NCI-H460 (cell line): ENCODE results near the gene FBXW2. TPM values are rescaled to one million over a fixed set of nuclear protein-coding genes. Genes with fewer than 3 reads are reported as not detected.
A peak's percentile ranks its signal among the peaks of the same experiment; 100 is the strongest.
"Not testable (repeated sequence)": the region's sequence is repeated elsewhere in the genome, so short reads cannot be mapped to it uniquely, and the experiment has no call there.

Experiments used
- DNase-seq: peaks from one replicate; pipeline ENCODE4 v3.0.0-alpha.2; 2016; ENCODE audit warnings: low read depth; ENCODE audit errors: extremely low read depth
- total RNA-seq: library from RNA; depleted of rRNA; stranded (reverse); fragments of >200 nt; shearing (Covaris generic); gene quantifications from 2 replicates; pipeline ENCODE4 v1.2.3, GENCODE V29; 2014

Gene FBXW2
- total RNA-seq, 1 experiment from 2014 or later: 40.2 TPM

- not testable (repeated sequence) for DNase-seq
These were observed 46.9 kb downstream of the FBXW2 start for GRCh38 chr9:120746366-120746765.

GRCh38 chr9:120745278-120745677 lies 47.9 kb downstream of the FBXW2 start:
- no peak for DNase-seq

GRCh38 chr9:120742951-120743416 lies 50.2 kb downstream of the FBXW2 start:
- DNase-seq: peak; percentile 29

- DNase-seq: no peak
These were observed 51.5 kb downstream of the FBXW2 start for GRCh38 chr9:120741701-120742100.

- no peak for DNase-seq
These were observed 52.0 kb downstream of the FBXW2 start for GRCh38 chr9:120741191-120741590.

- no peak for DNase-seq
These were observed 53.1 kb downstream of the FBXW2 start for GRCh38 chr9:120740132-120740531.

- DNase-seq: no peak
These were observed 55.6 kb downstream of the FBXW2 start for GRCh38 chr9:120737416-120738165.

GRCh38 chr9:120736881-120737280 lies 56.3 kb downstream of the FBXW2 start:
- no peak for DNase-seq

- no peak for DNase-seq
These were observed 57.6 kb downstream of the FBXW2 start for GRCh38 chr9:120735415-120736126.

GRCh38 chr9:120734607-120735410 lies 58.4 kb downstream of the FBXW2 start:
- DNase-seq: no peak

GRCh38 chr9:120733190-120733589 lies 60.0 kb downstream of the FBXW2 start:
- no peak for DNase-seq

GRCh38 chr9:120730654-120731514 lies 62.3 kb downstream of the FBXW2 start:
- DNase-seq: no peak

GRCh38 chr9:120729791-120730241 lies 63.4 kb downstream of the FBXW2 start:
- DNase-seq: no peak

- DNase-seq: no peak
These were observed 66.7 kb downstream of the FBXW2 start for GRCh38 chr9:120726484-120726883.

GRCh38 chr9:120725907-120726306 lies 67.3 kb downstream of the FBXW2 start:
- no peak for DNase-seq

- DNase-seq: no peak
These were observed 68.3 kb downstream of the FBXW2 start for GRCh38 chr9:120724757-120725400.

- DNase-seq: no peak
These were observed 69.7 kb downstream of the FBXW2 start for GRCh38 chr9:120723565-120723964.

- DNase-seq: no peak
These were observed 72.8 kb downstream of the FBXW2 start for GRCh38 chr9:120720404-120720803.

GRCh38 chr9:120718316-120718715 lies 74.9 kb downstream of the FBXW2 start:
- no peak for DNase-seq

- DNase-seq: no peak
These were observed 76.0 kb downstream of the FBXW2 start for GRCh38 chr9:120717176-120717575.
